CD1c-positive myeloid dendritic cell (primary cell): Measurements from ENCODE around the gene CNOT3.
"Not testable (repeated sequence)": the region's sequence is repeated elsewhere in the genome, so short reads cannot be mapped to it uniquely, and the experiment has no call there.

Source experiments
- DNase-seq: peaks from one replicate; pipeline ENCODE4 v3.0.0-alpha.2; 2016; ENCODE audit errors: extremely low spot score

The CNOT3 gene

DNA sequence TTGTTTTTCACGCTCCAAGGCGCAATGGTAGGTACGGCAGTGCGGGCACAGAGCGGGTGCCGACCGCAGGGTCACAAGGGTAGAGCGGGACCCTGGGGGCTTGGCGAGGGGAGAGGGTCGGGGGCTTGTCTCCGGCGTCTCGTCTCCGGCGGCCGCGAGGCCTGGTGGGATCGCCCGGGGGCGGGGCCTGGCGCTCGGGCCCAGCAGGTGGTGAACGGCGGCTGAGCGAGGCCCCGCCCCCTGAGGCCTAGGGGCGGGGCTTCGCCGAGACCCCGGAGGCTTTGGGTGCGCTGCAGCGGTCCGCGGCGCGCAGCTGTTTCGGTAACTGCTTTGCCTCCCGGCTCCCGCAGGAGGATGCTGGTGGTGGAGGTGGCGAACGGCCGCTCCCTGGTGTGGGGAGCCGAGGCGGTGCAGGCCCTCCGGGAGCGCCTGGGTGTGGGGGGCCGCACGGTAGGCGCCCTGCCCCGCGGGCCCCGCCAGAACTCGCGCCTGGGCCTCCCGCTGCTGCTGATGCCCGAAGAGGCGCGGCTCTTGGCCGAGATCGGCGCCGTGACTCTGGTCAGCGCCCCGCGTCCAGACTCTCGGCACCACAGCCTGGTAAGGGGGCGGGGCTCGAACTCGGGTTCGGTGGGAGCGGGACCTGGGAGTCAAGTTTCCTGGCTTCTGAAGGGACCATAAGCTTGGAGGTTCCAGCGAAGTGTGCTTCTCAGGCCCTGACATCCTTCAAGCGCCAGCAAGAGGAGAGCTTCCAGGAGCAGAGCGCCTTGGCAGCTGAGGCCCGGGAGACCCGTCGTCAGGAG is 53.6 kb downstream of the CNOT3 start, which contains the start of gene TSEN34:
TSS of gene TSEN34 (plus strand) at position 298 of the 800 bp plus-strand sequence. CDS start at position 355, 57 bp downstream.
- peak; percentile 93 for DNase-seq

DNA sequence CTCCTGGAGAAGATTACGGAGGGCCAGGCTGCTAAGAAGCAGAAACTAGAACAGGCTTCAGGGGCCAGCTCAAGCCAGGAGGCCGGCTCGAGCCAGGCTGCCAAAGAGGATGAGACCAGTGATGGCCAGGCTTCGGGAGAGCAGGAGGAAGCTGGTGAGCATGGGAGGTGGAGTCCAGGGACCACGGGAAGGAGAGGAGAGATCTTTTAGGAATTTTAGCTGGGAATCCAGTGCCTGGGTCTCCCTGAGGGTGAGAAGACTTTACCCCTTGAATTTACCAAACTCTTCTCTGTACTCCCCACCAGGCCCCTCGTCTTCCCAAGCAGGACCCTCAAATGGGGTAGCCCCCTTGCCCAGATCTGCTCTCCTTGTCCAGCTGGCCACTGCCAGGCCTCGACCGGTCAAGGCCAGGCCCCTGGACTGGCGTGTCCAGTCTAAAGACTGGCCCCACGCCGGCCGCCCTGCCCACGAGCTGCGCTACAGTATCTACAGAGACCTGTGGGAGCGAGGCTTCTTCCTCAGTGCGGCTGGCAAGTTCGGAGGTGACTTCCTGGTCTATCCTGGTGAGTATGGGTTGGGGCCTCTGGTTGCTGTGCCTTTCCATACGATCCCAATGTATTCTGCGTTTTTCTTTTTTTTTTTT is 54.4 kb downstream of the CNOT3 start:
- DNase-seq: no peak

DNA sequence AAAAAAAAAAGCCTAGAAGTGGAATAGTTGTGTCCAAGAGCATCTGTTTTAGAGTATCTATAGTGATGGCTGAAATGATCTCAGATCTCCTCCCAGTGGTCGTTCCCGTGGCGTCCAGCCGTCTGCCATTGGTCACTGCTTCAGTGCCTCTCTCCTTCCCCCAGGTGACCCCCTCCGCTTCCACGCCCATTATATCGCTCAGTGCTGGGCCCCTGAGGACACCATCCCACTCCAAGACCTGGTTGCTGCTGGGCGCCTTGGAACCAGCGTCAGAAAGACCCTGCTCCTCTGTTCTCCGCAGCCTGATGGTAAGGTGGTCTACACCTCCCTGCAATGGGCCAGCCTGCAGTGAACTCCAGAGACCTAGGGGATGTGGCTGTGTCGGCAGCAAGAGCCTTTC is 55.4 kb downstream of the CNOT3 start:
- DNase-seq: no peak

DNA sequence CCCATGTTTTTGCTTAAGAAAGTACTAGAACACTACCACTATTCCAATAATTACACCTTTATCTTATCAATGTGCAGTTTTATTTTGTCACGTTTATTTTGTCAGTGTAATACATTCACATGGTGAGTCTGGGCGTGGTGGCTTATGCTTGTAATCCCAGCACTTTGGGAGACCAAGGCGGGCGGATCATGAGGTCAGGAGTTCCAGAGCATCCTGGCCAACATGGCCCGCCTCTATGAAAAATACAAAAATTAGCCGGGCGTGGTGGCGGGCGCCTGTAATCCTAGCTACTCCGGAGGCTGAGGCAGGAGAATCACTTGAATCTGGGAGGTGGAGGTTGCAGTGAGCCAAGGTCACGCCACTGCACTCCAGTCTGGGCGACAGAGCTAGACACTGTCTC is 56.9 kb downstream of the CNOT3 start:
- not testable (repeated sequence) for DNase-seq

DNA sequence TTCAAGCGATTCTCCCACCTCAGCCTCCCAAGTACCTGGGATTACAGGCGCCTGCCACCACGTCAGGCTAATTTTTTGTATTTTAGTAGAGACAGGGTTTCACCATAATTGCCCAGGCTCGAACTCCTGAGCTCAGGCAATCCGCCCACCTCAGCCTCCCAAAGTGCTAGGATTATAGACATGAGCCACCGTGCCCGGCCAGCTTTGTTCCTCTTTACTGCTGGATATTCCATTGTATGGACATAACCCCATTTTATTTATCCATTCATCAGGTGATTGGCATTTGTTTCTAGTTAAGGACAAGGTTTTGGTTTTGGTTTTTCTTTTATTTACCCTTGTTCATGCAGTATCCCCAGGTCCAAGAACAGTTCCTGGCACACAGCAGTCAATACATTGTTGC is 59.0 kb downstream of the CNOT3 start:
- DNase-seq: no peak

DNA sequence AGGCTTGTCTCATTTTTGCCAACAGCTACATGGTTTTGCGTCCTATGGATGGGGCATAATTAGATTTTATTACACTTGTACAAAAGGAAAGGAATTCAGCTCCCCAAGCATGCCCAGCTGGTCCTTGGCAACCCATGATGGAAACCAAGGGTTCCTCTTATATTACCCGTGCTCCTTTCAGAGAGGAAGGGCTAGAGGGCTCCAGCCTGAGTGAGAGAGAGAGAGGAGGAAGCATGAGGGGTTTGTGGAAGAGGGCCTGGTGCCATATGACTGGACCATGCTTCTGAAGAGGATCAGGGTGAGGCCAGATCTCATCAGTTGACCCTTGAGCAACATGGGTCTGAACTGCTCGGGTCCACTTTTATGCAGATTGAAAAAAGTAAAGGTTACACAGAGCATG is 59.6 kb downstream of the CNOT3 start:
- DNase-seq: peak; percentile 55

DNA sequence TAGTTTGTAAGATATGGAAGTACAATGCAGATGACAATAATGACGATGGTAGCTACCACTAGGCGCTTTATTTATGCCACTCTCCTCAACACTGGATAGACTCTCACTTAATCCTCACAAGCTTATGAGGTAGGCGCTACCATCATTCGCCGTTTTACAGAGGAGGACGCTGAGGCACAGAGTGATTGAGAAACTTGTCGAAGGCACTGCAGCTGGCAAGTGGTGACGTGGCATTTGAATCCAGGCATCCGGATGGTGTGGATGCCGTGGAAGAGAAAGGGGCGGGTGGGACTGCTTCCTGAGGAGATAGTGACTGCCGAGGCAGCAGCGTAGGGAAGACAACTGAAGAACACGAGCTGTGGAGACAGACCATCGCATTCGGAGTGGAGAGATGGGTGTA is 61.8 kb downstream of the CNOT3 start:
- no peak for DNase-seq

DNA sequence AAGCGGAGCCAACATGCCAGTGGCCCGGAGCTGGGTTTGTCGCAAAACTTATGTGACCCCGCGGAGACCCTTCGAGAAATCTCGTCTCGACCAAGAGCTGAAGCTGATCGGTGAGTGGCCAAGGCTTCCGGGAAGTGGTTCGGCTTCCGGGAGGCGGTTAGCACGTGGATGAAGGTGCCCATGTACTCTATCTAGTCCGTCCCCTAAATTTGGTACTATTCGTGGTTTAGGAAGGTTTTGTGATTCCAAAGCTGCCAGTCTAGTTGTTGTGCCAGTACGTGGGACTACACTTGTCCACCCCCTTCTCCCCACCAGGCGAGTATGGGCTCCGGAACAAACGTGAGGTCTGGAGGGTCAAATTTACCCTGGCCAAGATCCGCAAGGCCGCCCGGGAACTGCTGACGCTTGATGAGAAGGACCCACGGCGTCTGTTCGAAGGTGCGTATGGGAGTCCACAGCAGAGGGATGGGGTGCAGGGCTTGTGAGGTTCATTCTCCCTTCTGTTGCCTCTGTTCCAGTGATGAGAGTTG is 63.7 kb downstream of the CNOT3 start:
- no peak for DNase-seq

DNA sequence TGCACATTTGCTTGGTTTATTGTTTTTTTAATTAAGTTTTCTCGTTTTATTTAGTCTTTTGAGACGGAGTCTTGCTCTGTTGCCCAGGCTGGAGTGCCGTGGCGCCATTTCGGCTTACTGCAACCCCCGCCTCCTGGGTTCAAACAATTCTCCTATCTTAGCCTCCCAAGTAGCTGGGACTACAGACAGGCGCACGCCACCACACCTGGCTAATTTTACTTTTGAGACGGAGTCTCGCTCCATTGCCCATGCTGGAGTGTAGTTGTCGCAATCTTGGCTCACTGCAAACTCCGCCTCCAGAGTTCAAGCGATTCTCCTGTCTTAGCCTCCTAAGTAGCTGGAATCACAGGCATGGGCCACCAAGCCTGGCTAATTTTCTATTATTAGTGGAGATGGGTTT is 64.4 kb downstream of the CNOT3 start:
- DNase-seq: no peak

DNA sequence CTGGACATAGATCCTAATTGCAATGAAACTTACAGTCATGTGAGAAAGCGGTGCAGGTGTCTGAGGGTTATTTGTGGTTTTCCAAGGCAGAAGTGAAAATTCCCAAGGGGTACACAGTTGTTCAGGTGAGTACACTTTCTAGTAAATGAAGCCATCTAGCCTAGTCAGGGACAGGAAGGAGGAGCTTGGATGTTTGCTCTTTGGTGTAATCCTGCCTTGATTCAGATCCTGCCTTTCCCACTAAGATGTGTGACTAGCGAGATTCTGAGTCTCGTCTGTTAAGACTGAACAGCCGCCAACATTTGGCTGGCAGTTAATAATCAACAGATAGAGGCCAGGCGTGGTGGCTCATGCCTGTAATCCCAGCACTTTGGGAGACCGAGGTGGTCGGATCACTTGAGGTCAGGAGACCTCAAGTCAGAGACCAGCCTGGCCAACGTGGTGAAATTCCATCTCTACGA is 65.6 kb downstream of the CNOT3 start:
- DNase-seq: no peak

DNA sequence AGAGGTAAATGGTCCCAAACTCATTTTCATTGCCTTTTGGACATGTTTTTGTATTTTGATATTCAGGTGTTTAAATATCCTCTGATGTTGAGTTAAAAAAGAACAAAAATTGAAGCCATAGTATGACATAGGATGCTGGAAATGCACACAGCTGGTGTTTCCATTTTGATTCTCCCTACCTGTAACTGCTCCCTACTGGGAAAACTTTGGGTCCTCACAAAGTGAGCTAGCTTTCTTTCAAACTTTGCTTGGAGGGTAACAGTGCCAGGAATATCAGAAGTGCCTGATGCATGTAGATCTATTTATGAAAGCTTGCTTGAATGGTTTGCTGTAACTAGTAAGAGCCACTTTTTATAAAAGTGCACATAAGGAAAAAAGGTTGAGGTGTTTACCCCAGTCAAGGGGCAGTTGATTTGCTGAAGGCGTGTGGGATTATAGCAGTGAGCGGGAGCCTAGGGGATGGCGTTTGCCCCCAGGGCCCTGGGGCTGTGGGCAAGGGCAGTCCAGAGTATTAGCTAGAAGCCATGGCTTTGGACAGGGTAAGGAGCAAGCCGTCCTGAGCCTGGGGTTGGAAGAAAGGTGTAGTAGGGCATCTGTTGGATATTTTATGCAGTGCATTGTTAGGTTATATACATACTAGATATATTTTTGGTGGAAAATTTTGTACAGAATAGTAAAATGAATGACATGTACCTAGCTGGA is 67.4 kb downstream of the CNOT3 start:
- DNase-seq: no peak
